Measurements from ENCODE around the gene RBM17.

Gene RBM17

DNA sequence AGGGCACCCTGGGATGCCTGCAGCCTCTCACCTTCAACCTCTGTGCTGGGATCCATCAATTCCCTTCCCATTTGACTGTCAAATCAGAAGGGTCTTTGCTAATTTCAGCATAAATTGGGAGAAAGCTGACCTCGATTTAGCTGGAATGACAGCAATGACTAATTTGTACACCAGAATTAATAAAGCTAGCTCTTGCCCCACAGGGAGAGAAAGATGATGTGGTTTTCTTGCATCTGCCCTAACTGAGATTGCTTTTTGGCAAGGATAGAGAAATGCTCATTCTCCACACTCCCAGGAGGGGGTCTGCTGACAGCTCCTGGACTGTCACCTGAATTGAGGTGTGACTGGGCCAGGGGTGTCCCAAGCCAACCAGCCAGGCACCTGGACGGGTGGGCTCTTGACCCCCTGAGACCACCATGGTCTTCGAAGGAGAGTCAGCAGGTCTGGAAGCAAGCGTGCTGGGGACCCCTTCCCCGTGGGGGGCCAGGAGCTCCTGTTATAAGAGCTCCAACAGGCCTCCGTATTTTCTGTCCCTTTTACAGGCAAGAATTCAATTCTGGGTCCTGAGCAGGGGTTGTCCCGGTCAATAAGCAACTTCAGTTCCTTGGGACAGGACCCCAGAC, 42.1 kb downstream of the RBM17 start:
- POLR2A ChIA-PET (ENCODE audit: low non-redundant PET): no interaction called here
- DNase-seq (ENCODE audit: low spot score): no peak
- no peak overlapping the region for H3K27ac ChIP-seq
- TF ChIP-seq, protein P1, sequence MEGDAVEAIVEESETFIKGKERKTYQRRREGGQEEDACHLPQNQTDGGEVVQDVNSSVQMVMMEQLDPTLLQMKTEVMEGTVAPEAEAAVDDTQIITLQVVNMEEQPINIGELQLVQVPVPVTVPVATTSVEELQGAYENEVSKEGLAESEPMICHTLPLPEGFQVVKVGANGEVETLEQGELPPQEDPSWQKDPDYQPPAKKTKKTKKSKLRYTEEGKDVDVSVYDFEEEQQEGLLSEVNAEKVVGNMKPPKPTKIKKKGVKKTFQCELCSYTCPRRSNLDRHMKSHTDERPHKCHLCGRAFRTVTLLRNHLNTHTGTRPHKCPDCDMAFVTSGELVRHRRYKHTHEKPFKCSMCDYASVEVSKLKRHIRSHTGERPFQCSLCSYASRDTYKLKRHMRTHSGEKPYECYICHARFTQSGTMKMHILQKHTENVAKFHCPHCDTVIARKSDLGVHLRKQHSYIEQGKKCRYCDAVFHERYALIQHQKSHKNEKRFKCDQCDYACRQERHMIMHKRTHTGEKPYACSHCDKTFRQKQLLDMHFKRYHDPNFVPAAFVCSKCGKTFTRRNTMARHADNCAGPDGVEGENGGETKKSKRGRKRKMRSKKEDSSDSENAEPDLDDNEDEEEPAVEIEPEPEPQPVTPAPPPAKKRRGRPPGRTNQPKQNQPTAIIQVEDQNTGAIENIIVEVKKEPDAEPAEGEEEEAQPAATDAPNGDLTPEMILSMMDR (conservative IDR thresholded peaks at IDR 0.05; ENCODE audit: low read depth): no peak
- CTCF ChIA-PET: no interaction called here

DNA sequence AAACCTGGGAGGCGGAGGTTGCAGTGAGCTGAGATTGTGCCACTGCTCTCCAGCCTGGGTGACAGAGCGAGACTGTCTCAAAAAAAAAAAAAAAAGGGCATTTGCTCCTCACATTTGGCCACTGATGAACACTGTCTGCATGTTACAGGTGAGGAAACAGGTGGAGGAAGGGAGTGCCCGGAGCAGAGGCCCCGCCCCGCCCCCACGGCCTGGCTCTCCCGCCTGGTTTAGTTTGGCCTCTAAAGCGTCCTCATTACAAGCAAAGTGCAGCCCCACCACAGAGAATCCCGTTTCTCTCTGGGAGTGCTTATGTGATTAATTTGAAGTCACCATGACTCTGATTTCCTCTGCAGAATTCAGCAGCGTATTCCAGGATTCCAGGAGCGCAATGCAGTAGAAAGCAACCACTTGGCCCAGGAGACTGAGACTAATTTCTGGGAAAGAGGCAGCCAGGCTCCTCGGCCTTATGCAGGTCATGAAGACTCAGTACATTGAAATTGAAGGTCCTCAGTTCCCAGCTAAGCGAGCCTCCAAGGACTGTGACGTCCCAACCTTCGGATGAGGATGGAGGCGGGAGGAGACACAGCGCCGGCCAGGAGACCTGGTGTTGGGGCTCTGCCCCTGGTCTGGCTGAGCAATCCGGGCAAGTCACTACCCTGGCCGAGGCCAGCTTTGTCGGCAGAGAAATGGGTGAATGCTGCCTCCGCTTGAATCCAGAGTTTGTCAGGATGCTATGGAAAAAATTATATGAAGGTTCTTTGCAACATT, 44.7 kb downstream of the RBM17 start:
- TF ChIP-seq, protein P1 (conservative IDR thresholded peaks at IDR 0.05; ENCODE audit: low read depth): no peak
- POLR2A ChIA-PET (ENCODE audit: low non-redundant PET): no interaction called here
- no peak overlapping the region for H3K27ac ChIP-seq
- CTCF ChIA-PET: no interaction called here
- DNase-seq (ENCODE audit: low spot score): no peak

DNA sequence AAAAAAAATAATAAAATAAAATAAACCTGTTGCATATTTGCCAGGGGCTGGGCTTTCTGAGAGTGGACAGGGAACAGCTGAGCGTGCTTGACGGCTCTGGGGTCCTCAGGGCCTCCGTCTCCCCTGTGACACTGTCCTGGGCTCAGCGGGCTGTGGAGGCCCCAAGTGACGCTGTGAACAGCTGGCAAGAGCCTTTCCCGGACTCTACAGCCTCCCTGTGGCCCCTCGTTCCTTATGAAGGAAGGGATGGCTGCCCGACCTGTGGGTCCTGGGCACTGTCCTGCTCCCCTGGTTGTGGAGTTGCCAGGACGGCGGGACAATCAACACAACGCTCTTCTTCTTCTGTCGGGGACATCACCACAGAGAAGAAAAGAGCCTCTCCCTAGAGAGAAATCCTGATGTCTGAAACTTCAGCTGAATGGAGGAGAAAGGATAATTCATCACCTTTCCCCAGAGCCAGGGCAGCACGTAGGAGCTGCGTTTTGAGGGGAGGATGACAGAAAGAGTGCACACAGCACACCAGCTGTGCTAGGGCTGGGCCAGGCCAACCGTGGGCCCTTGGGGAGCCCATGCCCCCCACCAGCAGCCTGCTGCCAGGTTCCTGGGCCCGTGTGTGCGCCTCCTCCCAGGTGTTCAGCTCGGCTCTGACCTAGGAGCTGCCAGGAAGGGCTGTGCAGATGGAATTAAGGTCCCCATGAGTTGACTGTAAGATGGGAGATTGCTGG, 45.4 kb downstream of the RBM17 start:
- DNase-seq (ENCODE audit: low spot score): no peak
- H3K27ac ChIP-seq: no peak overlapping the region
- ChIA-PET POLR2A (ENCODE audit: low non-redundant PET) (no interaction called here), CTCF (interaction anchor here (0.6 to 0.8 kb wide), 2 partner anchors 268 to 274 kb away, joined by 4 read pairs; no protein-coding TSS in a partner anchor)
- TF ChIP-seq, protein P1 (conservative IDR thresholded peaks at IDR 0.05; ENCODE audit: low read depth): no peak

DNA sequence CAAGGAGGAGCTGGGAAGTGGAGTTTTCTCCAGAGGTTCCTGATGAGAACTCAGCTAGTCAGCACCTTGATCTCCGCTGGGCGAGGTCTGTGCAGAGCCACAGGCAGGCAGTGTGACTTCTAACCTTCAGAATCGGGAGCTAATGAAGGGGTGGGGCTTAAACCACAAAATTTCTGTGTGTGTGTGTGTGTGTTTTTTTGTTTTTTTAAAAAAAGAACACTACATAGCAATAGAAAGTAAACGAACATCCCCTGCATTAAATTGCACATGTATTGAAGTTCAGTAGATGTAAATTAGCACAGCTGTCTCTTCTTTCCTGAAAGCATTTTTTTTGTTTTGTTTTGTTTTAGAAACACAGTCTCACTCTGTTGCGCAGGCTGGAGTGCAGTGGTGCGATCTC, 46.2 kb downstream of the RBM17 start:
- no peak overlapping the region for H3K27ac ChIP-seq
- ChIA-PET POLR2A (ENCODE audit: low non-redundant PET) (no interaction called here), CTCF (interaction anchor here (0.6 to 0.8 kb wide), 2 partner anchors 267 to 274 kb away, joined by 4 read pairs; no protein-coding TSS in a partner anchor)
- TF ChIP-seq, protein P1 (conservative IDR thresholded peaks at IDR 0.05; ENCODE audit: low read depth): no peak
- no peak for DNase-seq (ENCODE audit: low spot score)

DNA sequence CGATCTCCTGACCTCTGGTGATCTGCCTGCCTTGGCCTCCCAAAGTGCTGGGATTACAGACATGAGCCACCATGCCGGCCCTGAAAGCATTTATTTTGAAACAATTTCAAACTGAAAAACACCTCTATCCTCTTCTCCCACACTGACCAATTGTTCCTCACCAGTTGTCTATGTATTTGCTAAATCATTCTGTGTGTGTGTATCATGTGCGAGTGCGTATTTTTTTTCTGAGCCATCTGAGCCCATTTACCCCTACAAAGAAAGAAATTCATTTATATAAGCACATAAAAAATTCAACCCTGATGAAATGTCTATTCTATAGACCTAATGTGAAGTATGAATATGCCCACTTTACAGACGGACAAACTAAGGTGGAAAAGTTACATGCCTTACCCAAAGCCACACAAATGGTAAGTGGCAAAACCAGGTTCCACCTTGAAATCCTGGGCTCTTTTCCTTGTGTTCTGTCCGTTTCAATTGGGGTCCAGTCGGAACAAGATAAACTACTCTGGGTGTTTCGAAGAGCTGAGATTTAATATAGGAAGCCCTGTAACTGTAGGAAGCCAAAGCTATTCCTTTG, 46.8 kb downstream of the RBM17 start:
- H3K27ac ChIP-seq: no peak overlapping the region
- CTCF ChIA-PET: no interaction called here
- DNase-seq (ENCODE audit: low spot score): no peak
- TF ChIP-seq, protein P1 (conservative IDR thresholded peaks at IDR 0.05; ENCODE audit: low read depth): no peak
- POLR2A ChIA-PET (ENCODE audit: low non-redundant PET): no interaction called here

All from RWPE1 (cell line).